NCI-H1417 (cell line): ENCODE results near the gene SLCO3A1.

Experiments
- DNase-seq, 3 experiments: peaks; one replicate each; lab custom pipeline; 2025; lab: John Stamatoyannopoulos, UW

Gene SLCO3A1

GRCh38 chr15:91882858-91883586 is 29.5 kb downstream of the SLCO3A1 start:
- DNase-seq: no peak

GRCh38 chr15:91884606-91885005 is 31.1 kb downstream of the SLCO3A1 start:
- DNase-seq: no peak

GRCh38 chr15:91885054-91885453 is 31.5 kb downstream of the SLCO3A1 start:
- DNase-seq: no peak

- DNase-seq: peak in 1 of 3 experiments; percentile 17
Observed at GRCh38 chr15:91885714-91886270, 32.3 kb downstream of the SLCO3A1 start.

- DNase-seq: peak in 2 of 3 experiments; percentile 19 to 52
Observed at GRCh38 chr15:91886878-91887277, 33.4 kb downstream of the SLCO3A1 start.

- peak in 1 of 3 experiments; percentile 39 for DNase-seq
Observed at GRCh38 chr15:91887321-91887720, 33.8 kb downstream of the SLCO3A1 start.

GRCh38 chr15:91887921-91888373 is 34.4 kb downstream of the SLCO3A1 start:
- no peak for DNase-seq

GRCh38 chr15:91889111-91889815 is 35.8 kb downstream of the SLCO3A1 start:
- peak in 1 of 3 experiments; percentile 14 for DNase-seq

GRCh38 chr15:91890614-91891013 is 37.1 kb downstream of the SLCO3A1 start:
- no peak for DNase-seq

GRCh38 chr15:91891101-91891500 is 37.6 kb downstream of the SLCO3A1 start:
- no peak for DNase-seq

- DNase-seq: peak in 1 of 3 experiments; percentile 27
Observed at GRCh38 chr15:91891788-91892345, 38.4 kb downstream of the SLCO3A1 start.

GRCh38 chr15:91892436-91892835 is 38.9 kb downstream of the SLCO3A1 start:
- DNase-seq: no peak

GRCh38 chr15:91894606-91895005 is 41.1 kb downstream of the SLCO3A1 start:
- DNase-seq: no peak

- DNase-seq: no peak
Observed at GRCh38 chr15:91895051-91895450, 41.5 kb downstream of the SLCO3A1 start.

GRCh38 chr15:91896341-91897055 is 43.0 kb downstream of the SLCO3A1 start:
- no peak for DNase-seq

GRCh38 chr15:91897585-91898372 is 44.3 kb downstream of the SLCO3A1 start:
- DNase-seq: peak in 1 of 3 experiments; percentile 30

- no peak for DNase-seq
Observed at GRCh38 chr15:91898843-91899242, 45.3 kb downstream of the SLCO3A1 start.

GRCh38 chr15:91904942-91905341 is 51.4 kb downstream of the SLCO3A1 start:
- DNase-seq: no peak

GRCh38 chr15:91908391-91908790 is 54.9 kb downstream of the SLCO3A1 start:
- no peak for DNase-seq

- no peak for DNase-seq
Observed at GRCh38 chr15:91909111-91909510, 55.6 kb downstream of the SLCO3A1 start.

GRCh38 chr15:91909574-91909973 is 56.1 kb downstream of the SLCO3A1 start:
- DNase-seq: peak; percentile 72 to 96 (median 81)
